Measurements from ENCODE around the gene DUOXA2. TPM values are rescaled to one million over a fixed set of nuclear protein-coding genes. Genes with fewer than 3 reads are reported as not detected.

The DUOXA2 gene
- total RNA-seq, 4 donors from 2014 or later: 11.8 to 48.4 (median 27.0) TPM

GRCh38 chr15:45131510-45131909, 17.4 kb downstream of the DUOXA2 start:
- no peaks in the 10 kb centered on the region for H3K27me3 ChIP-seq
- H3K4me3 ChIP-seq (replicated peaks in 1 of 3): no peak overlapping the region
- no peak for TF ChIP-seq CTCF (IDR thresholded peaks at IDR 0.05)
- TF ChIP-seq POLR2A (IDR thresholded peaks at IDR 0.05): peak in 1 of 2 donors; percentile 60
- WGBS, 2 donors: 41 to 43% methylated on average over 3 of the region's 3 CpGs
- H3K4me1 ChIP-seq: peaks cover 56 to 58% of the 10 kb centered on the region in 2 donors
- peaks cover 0 to 3% of the 10 kb centered on the region in 2 donors for H3K36me3 ChIP-seq
- DNase-seq: peak; percentile 63 to 78
- H3K9me3 ChIP-seq: no peaks in the 10 kb centered on the region
- intact Hi-C loops (cut with DNase I): no loop called here
- peak overlapping the region; percentile 79 to 96 (median 90) for H3K27ac ChIP-seq

DNA sequence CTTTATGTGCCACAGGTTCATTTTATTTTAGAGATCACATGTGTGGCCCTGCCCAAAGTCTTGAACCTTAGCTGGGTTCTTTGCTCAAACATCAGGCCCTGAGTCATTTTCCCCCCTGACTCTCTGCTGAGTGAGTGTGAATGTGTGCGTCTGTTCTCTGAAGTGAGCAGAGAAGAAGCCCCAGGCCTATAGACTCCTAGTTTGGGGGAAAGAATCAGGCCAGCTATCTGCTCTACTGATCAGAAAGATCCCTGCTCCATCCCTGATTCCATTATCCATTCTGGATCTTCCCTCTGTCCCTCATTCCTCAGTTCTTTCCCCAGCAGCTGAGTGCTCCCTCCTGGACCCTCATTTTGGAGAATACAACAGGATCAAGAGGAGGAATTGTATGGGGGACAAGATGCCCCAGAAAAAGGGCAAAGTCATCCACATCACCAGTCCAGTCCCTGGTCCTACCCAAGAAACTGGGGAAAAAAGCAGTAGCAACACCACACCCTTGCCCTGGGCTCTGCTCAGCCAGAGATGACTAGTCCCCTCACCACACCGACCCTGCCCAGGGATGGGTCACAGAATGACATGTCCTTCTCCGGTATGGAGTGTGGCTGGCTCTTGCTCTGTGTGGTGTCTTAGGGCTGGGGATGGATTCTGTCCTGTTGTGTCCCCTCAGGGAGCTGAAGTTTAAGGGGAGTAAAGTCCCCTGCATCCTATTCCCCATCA, 18.9 kb downstream of the DUOXA2 start:
- H3K27ac ChIP-seq: peak overlapping the region; percentile 27 to 96 (median 90)
- no peaks in the 10 kb centered on the region for H3K9me3 ChIP-seq
- H3K4me3 ChIP-seq (replicated peaks in 1 of 3): no peak overlapping the region
- 60 to 68% methylated on average over 3 of the region's 3 CpGs for WGBS, 2 donors
- H3K4me1 ChIP-seq: peaks cover 48 to 53% of the 10 kb centered on the region in 2 donors
- intact Hi-C loops (cut with DNase I): no loop called here
- DNase-seq: no peak
- no peaks in the 10 kb centered on the region for H3K27me3 ChIP-seq
- TF ChIP-seq CTCF (IDR thresholded peaks at IDR 0.05) (no peak), POLR2A (IDR thresholded peaks at IDR 0.05) (no peak)
- peaks cover 4 to 6% of the 10 kb centered on the region in 2 donors for H3K36me3 ChIP-seq

DNA sequence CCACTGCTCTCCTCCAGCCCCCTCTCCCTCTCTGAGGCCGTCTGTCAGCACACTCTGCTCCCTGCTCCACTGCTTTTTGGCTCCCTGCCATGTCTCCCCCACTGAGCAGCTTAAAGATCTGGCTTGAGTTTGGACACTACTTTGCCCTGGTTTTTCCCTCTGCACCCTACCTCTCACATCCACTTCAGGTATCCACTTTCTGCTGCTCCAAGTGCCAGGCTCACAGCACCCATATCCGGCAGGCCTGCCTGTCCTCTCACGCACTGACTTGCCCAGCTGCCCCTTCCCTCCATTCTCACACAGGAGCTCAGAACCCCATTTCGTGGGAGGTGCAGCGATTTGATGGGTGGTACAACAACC, 19.4 kb downstream of the DUOXA2 start:
- peaks cover 4 to 6% of the 10 kb centered on the region in 2 donors for H3K36me3 ChIP-seq
- H3K27ac ChIP-seq: peak overlapping the region; percentile 51 to 96 (median 90)
- intact Hi-C loops (cut with DNase I): no loop called here
- no peaks in the 10 kb centered on the region for H3K9me3 ChIP-seq
- peak; percentile 93 to 95 for DNase-seq
- H3K27me3 ChIP-seq: no peaks in the 10 kb centered on the region
- peaks cover 44 to 47% of the 10 kb centered on the region in 2 donors for H3K4me1 ChIP-seq
- 25 to 34% methylated on average over 5 of the region's 5 CpGs for WGBS, 2 donors
- H3K4me3 ChIP-seq (replicated peaks in 1 of 3): no peak overlapping the region
- TF ChIP-seq POLR2A (IDR thresholded peaks at IDR 0.05): no peak
- no peak for TF ChIP-seq CTCF (IDR thresholded peaks at IDR 0.05)

DNA sequence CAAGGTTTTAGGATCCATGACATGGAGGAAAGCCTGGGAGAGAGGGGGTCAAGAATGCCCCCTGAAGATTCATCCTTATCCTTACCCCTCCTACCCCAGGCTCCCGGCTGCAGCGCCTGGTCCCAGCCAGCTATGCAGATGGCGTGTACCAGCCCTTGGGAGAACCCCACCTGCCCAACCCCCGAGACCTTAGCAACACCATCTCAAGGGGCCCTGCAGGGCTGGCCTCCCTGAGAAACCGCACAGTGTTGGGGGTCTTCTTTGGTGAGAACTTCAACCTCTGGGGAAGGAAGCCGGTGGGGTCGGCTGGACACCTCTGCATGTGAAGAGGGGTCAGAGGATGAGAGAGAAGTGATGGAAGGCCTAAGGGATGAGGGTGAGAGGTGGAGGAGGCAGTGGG, 19.9 kb downstream of the DUOXA2 start:
- Histone ChIP-seq H3K27ac (peak overlapping the region; percentile 51 to 96 (median 90)), H3K4me1 (peaks cover 44 to 47% of the 10 kb centered on the region in 2 donors), H3K4me3 (replicated peaks in 1 of 3) (no peak overlapping the region), H3K36me3 (peaks cover 6 to 10% of the 10 kb centered on the region in 2 donors), H3K9me3 (no peaks in the 10 kb centered on the region), H3K27me3 (no peaks in the 10 kb centered on the region)
- 87 to 90% methylated on average over 7 of the region's 7 CpGs for WGBS, 2 donors
- no peak for DNase-seq
- TF ChIP-seq POLR2A (IDR thresholded peaks at IDR 0.05) (no peak), CTCF (IDR thresholded peaks at IDR 0.05) (no peak)
- intact Hi-C loops (cut with DNase I): no loop called here

Data from thyroid gland (tissue), 4 donors.